DMS114 treated with DMSO at 0.1 percent for 48 hours (cell line): ENCODE data around the gene ERH.
"Not testable (repeated sequence)": the region's sequence is repeated elsewhere in the genome, so short reads cannot be mapped to it uniquely, and the experiment has no call there.

Experiments used
- DNase-seq: peaks from one replicate; lab custom pipeline; 2025; ENCODE audit not compliant: unreplicated experiment; lab: John Stamatoyannopoulos, UW

The ERH gene

DNA sequence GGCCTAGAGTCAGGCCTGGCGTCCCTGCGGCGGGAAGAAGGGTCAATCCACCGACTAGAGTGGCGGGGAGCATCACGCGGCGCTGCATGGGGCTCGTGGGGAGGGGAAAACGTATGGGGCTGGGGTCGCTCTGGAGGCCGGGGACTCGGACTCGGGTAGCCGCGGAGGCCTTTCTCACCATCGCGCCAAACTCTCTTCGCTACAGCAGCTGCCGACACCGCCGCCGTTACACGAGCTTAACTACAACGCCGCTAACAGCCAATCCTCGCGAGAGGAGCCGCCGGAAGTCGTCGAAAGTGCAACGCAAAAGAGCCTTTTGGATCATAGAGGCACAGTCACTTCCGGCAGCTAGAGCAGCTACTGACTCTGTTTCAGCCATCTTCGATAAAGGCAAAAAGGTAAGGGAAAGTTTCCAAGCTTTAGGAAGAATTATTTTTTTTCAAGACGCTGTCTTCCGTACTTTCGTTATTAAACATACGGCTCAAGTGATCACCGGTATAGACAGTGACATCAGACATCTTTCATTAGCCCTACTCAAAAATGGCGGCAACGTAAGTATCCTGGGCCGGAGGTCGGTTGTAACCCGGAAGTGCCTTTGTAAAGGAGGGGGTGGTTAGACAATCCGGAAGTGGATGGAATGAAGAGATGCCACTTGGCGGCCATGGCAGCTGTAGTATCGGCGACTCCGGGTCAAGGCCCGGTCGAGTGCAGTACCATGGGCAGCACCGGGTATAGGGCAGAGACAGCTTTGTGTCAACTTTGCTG, at the start of gene ERH, which contains the start of gene SLC39A9:
ERH (minus strand) TSS at position 247 of the 765 bp plus-strand sequence; CDS start at position 181, 66 bp downstream.
SLC39A9 (plus strand) TSS at position 640 of the 765 bp plus-strand sequence. CDS start 678 bp downstream, outside the sequence.
- peak; percentile 98 for DNase-seq

DNA sequence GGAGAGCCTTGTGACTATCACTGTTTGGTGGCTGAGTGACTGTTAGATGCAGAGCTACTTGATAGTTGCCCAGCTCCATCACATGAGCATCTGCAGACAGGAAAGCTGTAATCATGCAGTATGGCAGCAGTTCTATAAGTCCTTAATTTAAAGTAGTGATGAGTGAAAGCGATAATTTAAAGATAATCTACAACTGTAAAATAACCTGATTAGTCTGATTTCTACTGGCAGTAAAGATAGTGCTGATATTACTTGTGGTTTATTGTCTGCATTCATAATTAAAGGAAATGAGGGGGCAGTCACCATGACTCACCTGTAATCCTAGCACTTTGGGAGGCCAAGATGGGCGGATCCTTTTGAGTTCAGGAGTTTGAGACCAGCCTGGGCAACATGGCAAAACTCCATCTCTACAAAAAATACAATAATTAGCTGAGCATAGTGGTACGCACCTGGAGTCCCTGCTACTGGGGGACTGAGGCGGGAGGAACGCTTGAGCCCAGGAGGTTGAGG, 45.3 kb upstream of the ERH start:
- no peak for DNase-seq

- no peak for DNase-seq
Observed at GRCh38 chr14:69441948-69442347, 43.8 kb upstream of the ERH start.

GRCh38 chr14:69439521-69440270, 41.6 kb upstream of the ERH start:
- DNase-seq = no peak

- DNase-seq = no peak
Observed at GRCh38 chr14:69432364-69432763, 34.3 kb upstream of the ERH start.

- no peak for DNase-seq
Observed at GRCh38 chr14:69430306-69430939, 32.3 kb upstream of the ERH start.

DNA sequence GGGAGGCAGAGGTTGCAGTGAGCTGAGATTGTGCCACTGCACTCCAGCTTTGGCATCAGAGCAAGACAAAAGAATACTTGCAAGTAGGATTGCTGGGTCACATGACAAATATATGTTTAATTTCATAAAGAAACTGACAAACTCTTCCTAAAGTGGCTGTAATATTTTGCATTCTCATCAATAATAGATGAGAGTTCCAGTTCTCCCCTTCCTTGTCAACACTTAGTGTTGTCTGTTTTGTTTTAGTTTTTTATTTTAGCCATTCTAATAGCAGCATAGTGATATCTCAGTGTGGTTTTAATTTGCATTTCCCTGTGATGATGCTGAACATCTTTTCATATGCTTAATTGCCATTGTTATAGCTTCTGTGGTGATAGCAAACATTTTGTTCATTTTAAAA, 31.5 kb upstream of the ERH start:
- no peak for DNase-seq

- DNase-seq = no peak
Observed at GRCh38 chr14:69428289-69428998, 30.3 kb upstream of the ERH start.

DNA sequence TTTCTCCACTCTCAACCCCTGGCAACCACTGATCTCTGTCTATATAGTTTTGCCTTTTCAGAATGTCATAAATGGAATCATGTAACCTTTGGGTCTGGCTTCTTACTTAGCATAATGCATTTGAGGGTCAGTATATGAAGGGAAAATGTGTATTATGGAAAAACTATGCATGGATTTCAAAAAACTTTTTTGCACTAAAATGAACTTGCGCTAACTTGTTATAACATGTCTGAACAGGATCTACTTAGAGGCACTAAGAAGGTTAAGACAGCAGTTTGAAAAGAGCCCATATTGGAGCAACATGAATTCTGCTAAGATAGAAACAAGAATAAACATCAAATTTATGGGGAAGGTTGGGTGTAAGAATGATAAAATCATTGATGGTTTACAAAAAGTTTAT, 29.5 kb upstream of the ERH start:
- DNase-seq = no peak

- DNase-seq = no peak
Observed at GRCh38 chr14:69424149-69424923, 26.2 kb upstream of the ERH start.

- DNase-seq = no peak
Observed at GRCh38 chr14:69423279-69423678, 25.2 kb upstream of the ERH start.

GRCh38 chr14:69416087-69416486, 18.0 kb upstream of the ERH start:
- not testable (repeated sequence) for DNase-seq

- no peak for DNase-seq
Observed at GRCh38 chr14:69413483-69413882, 15.4 kb upstream of the ERH start.

- no peak for DNase-seq
Observed at GRCh38 chr14:69408331-69408960, 10.3 kb upstream of the ERH start.

- DNase-seq = no peak
Observed at GRCh38 chr14:69405762-69406161, 7.7 kb upstream of the ERH start.

DNA sequence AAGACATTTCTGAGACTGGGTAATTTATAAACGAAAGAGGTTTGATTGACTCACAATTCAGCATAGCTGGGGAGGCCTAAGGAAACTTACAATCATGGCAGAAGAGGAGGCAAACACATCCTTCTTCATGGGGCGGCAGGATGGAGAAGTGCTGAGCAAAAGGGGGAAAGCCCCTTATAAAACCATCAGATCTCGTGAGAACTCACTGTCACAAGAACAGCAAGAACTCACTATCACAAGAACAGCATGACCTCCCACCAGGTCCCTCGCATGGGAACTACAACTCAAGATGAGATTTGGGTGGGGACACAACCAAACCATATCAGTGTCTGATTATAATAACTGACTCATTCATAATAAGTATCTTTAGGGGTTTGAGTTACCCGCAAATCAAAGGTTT, 6.8 kb upstream of the ERH start:
- no peak for DNase-seq

- no peak for DNase-seq
Observed at GRCh38 chr14:69404478-69404877, 6.4 kb upstream of the ERH start.

- DNase-seq = no peak
Observed at GRCh38 chr14:69401841-69402240, 3.7 kb upstream of the ERH start.

DNA sequence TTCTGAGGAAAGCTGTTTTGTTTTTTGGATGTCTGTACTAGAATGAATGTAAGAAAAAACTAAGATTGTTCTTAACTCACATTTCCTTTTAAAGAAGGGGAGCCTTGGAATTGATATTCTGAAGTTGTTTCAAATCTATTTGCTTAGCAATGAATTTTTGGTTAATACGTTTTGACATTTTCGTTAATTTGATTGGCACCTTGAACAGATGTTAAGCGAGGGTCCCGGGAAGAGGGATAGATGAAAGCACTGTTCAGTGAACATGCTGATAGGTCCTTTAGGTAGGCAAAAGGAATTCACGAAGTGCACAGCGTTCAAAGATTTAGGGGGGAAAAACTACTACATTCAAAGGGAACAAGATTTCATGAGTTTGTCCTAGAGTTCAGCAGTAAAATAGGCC, 2.1 kb upstream of the ERH start:
- no peak for DNase-seq

DNA sequence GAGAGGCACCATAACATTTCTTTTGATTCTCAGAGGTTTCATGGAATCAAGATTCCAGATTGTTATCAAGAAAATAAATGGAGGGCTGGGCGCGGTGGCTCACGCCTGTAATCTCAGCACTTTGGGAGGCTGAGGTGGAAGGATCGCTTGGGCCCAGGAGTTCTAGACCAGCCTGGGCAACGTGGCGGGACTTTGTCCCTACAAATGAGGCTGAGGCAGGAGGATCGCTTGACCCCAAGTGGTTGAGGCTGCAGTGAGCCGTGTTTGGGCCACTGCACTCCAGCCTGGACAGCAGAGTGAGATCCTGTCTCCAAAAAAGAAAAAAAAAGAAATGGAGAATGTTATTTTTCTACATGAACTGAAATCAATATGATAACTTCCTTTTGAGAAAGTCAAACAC, 1.7 kb upstream of the ERH start:
- no peak for DNase-seq
